Heart left ventricle (tissue), 13 donors: ENCODE data around the gene MBTPS2.

Experiments used
- POLR2A ChIP-seq, 2 donors: fragments of 450-650 bp; IDR thresholded peaks; one replicate each; pipeline ENCODE4 v1.6.1; 2017; ENCODE audit warnings: antibody characterized with exemption in 2 of 2, mild to moderate bottlenecking in 2 of 2, moderate library complexity in 2 of 2
- TF ChIP-seq, protein P1 (sequence below), 12 donors: fragments of 200-600 bp; sonication (generic) in 4 of 12; IDR thresholded peaks; one replicate each; pipeline versions ENCODE4 v1.5.0 to v1.8.0; 2018 to 2022; ENCODE audit warnings: antibody characterized with exemption in 12 of 12, mild to moderate bottlenecking in 5 of 12
- donor health status: ischemic (EF 13 %, LVEDD 7.1; RV severe dilation, severe dysfunction).
- donor health status: DM: no; HTN: yes; CAD: no.
- donor health status: DM: no; HTN: no; CAD: no.
- donor health status: ischemic (EF 25% LVEDD 6.9; RV normal size, moderate dysfunction).
- donor health status: ischemic (EF 25% LVEDD 5.7; RV mildly dilated, moderate dysfunction).
- donor health status: ischemic (EF 35%, LVEDD 5.7; RV mildly dilated, moderate dysfunction).
- donor health status: nonischemic (EF 11% LVEDD 7.7; RV severe dilation, severe dysfunction).
- donor health status: DM: yes; HTN: yes; CAD: no.
- donor health status: PGD.
- donor health status: ischemic (EF 29% LVEDD 5.4; RV normal size, mild dysfunction).
- donor health status: nonischemic (EF 23%, LVEDD 6.1; RV moderate dilation, normal function).

DNA sequence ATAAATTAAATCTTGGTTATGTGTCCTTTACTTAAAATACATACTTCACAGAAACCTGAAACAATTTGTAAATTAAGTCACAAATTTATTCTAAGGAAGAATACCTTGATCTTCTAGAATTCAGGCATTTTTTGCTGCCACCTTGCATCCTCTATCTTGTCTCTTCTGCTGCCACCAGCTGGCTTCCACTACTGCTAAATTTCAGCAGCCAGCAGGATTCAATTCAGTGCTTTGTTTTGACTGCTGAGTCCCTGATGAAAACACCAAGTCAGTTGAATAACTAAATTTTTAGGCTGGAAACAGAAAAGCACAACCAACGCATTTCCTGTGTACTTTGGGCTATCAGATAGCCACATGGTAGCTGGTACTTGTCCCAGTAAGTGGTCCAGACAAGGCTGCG lies 2.4 kb upstream of the MBTPS2 start:
- TF ChIP-seq, protein P1, sequence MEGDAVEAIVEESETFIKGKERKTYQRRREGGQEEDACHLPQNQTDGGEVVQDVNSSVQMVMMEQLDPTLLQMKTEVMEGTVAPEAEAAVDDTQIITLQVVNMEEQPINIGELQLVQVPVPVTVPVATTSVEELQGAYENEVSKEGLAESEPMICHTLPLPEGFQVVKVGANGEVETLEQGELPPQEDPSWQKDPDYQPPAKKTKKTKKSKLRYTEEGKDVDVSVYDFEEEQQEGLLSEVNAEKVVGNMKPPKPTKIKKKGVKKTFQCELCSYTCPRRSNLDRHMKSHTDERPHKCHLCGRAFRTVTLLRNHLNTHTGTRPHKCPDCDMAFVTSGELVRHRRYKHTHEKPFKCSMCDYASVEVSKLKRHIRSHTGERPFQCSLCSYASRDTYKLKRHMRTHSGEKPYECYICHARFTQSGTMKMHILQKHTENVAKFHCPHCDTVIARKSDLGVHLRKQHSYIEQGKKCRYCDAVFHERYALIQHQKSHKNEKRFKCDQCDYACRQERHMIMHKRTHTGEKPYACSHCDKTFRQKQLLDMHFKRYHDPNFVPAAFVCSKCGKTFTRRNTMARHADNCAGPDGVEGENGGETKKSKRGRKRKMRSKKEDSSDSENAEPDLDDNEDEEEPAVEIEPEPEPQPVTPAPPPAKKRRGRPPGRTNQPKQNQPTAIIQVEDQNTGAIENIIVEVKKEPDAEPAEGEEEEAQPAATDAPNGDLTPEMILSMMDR (IDR thresholded peaks at IDR 0.05): no peak
- TF ChIP-seq POLR2A (IDR thresholded peaks at IDR 0.05): no peak
